ENCODE results near the gene BUD13.

The BUD13 gene

DNA sequence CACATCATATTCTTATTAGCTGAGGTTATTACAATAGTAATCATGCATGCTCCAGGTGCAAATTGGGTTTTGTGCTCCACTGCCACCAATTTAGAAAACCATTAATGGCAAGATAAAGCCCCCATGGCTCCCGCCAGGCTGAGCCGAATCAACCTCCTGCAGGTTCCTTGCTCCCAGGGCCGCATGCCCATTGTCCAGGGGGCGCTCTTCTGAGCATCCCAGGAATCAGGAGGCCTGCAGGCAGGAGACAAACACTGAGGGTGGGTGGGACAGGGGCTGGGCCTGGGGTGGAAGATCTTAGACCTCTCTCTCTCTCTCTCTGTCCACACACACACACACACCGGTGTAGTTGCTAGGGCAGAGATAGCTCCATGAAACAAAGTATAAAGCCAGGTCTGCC is 57.4 kb downstream of the BUD13 start:
- DNase-seq (ENCODE audit: low read depth) = no peak

DNA sequence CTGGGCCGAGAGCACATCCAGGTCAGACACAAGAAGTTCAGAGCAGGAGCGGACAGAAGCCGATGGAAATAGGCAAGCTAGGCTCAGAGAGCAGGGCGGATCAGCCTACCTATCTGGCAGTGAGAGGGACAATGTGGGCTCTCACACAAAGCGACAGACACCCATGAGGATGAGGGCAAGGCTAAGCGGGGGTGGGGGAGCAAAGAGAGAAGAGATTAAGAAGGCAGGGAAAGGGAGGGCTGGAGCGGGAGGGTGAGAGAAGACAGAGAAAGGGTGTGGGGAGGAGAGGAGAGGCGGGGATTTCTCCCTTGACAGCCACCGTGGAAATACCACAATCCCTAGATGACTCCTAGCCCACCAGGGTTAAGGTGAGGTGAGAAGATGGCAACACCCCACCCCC is 57.9 kb downstream of the BUD13 start:
- no peak for DNase-seq (ENCODE audit: low read depth)

DNA sequence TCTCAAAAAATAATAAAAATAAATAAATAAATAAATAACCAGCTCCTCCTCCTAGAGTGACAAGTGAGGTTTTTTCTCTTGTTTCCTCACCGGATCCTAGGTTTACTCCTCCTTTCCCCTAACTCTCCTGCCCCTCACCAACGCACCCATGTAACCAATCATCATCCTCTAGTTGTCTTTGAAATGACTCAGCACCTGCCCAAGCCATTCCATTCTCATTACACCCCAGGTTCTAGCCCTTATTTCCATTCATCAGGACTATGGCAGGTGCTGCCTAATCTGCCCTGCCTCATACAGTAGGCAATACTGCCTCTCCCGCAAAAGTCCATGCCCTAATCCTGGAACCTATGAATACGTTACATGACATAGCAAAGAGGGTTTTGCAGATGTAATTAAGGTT is 60.4 kb downstream of the BUD13 start:
- no peak for DNase-seq (ENCODE audit: low read depth)

DNA sequence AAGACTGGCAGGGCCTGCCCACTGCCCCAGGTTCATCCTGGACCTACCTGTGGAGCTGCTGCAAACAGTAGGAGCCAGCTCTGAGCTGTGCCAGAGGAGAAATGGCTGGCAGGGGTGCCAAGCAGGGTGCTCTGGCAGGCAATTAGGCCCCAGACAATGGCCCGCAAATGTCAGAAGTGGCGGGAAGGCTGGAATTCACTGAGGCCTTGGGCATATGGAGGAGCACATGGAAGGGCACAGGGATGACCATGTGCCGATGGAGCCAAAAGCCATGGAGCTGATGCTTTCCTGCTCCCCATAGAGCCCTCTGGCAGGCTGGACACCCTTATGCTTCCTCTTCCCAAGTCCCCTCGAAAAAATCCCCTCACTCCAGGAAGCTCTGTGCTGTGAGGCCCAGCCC is 62.0 kb downstream of the BUD13 start:
- DNase-seq (ENCODE audit: low read depth) = no peak

DNA sequence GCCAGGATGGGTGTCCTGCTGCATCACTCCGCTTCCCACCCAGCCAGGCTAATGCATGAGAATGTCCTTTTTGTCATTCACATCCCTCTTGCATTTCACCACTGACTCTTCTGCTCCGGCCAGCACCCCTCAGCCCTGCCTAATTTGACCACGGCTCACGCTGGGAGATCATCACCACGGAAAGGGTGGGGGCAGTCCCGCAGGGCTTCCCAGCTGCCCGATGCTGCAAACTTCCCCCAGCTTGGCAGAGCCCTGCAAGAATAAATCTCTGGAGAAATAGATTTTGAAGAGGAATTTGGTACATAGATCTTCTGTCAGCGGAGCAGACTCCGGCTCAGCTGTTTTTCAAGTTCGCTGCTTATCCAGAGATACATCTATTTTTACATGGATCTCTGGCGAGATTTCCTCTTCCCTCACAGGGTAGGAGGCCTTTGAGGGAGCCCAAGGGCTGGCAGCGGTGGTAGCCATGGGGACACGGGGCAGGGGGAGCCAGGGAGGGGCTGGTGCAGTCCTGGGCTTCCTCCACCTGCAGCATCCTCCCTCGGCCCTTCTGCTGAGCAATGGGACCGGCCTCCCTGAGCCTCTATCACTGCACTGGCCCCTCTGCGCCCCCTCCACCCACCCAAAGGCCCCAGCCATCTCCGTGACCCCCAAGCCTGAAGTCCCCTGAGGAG is 62.6 kb downstream of the BUD13 start:
- no peak for DNase-seq (ENCODE audit: low read depth)

DNA sequence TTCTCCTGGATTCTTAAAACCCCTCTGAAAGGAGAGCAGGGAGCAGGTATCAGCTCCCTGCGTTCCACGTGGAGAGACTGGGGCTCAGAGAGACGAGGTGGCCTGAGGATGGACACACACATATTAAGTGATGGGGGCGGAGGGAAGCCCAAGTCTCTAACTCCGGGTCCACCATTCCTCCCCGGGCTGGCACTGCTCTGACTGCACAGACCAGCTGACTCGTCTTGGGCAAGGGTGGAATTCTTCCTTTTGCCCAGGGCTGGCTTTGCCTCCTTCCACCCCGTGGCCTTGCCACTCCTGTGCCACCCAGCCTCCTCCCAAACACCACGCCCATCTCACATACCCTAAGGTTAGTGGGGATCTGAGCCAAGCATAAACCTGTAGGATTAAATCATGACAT is 65.0 kb downstream of the BUD13 start:
- no peak for DNase-seq (ENCODE audit: low read depth)

DNA sequence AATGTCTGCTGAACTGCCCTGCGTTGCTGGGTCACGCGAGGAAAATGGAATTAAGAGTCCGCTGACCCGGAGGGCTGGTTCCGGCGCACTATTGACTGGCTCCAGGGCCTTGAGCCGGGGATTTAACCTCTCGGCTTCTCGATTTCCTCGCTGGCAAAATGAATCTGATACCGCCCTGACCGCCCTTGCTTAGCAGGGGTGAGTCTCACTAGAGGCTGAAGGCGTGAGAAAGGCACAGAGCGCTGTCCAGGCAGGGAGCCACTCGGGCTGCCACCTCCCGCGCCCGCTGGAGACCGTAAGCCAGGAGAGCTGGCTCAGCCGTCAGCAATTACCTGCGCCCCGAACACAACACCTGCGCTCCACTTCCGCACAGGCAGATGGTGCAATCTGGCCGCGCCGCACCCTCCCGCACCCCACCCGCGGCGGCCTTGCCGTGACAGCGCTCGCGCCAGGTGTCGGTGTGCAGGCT is 65.6 kb downstream of the BUD13 start:
- DNase-seq (ENCODE audit: low read depth) = no peak

DNA sequence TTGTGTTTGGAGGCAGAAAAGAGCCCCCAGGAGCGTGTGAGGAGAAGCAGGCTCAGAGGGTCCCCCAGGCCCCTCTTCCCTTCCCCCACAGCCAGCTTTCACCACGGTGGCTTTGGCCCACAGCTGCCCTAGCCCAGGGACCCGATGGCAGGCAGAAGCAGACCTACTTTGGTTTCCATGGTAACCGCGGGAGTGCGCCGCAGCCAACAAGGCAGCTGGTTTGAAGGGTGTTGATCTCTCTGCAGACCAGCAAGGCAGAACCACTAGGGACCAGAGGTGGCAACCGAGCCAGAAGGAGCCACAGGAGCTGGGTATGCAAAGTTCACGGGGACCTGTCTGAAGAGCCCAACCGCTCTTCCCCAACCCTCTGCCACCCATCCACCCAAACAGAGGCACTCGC is 69.4 kb downstream of the BUD13 start:
- no peak for DNase-seq (ENCODE audit: low read depth)

DNA sequence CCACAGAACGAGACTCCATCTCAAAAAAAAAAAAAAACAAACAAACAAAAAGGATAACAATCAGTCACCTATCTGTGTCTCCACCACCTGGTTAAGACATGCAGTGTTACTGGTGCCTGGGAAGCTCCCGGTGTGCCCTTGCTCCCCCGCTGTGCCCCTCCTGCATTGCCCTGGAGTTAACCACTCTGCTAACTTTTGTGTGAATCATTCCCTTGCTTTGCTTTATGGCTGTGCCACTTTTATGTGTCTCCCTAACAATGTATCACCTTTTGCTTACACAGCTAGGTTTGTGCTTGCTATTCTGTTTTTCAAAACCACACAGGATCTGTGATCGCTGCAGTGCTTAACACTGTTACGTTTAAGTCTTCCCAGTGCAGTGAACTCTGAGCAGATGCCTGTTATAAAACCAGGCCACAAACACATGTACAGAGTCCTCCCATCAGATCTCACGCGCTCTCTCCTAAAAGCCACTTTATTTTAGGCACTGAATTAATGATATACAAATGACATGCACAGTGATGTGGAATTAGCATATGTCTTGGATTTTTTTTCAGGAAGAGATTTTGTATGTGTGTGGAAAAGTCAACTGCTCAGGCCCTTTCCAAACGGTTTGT is 69.9 kb downstream of the BUD13 start:
- DNase-seq (ENCODE audit: low read depth) = no peak

DNA sequence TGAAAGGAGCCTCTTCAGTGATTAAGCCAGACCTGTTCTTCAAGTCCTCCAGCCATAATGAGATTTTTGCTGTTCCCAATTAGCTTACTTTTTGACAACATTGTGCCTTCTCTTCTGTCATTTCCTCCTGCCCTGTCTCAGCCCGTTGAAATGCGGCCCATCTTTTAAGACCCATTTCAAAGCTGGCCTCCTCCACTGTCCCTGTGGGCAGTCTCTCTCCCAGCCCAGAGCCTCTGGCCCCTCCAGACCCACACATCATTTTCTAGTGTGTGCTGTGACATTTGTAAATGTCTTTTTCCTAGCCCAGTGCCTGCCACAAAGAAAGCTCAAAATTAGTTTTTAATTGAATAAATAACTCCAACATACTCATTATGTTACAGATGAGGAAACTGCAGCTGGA is 70.9 kb downstream of the BUD13 start:
- no peak for DNase-seq (ENCODE audit: low read depth)

DNA sequence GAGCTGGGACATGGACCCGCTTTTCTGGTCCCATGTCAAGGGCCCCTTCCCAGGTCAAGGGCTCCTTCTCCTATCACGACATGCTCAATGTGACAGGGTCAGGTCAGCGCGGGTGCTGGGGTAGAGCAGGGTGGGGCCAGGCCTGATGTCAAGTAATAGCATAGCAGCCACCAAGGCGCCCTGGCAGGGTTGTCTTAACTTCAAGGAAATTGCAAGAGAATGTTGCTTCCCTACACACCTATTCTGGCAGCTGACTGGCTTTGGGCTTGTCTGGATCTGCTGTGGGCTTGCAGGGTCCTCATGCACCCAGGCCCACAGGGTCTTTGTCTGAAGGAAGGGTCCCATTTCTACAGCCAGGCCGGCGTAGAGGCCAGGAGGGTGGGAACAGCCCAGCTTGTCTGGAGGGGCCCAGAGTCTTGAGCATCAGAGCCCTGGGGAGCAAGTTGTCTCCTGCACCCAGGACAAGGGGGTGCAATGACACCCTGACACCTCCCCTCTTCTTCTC is 71.4 kb downstream of the BUD13 start:
- DNase-seq (ENCODE audit: low read depth) = no peak

DNA sequence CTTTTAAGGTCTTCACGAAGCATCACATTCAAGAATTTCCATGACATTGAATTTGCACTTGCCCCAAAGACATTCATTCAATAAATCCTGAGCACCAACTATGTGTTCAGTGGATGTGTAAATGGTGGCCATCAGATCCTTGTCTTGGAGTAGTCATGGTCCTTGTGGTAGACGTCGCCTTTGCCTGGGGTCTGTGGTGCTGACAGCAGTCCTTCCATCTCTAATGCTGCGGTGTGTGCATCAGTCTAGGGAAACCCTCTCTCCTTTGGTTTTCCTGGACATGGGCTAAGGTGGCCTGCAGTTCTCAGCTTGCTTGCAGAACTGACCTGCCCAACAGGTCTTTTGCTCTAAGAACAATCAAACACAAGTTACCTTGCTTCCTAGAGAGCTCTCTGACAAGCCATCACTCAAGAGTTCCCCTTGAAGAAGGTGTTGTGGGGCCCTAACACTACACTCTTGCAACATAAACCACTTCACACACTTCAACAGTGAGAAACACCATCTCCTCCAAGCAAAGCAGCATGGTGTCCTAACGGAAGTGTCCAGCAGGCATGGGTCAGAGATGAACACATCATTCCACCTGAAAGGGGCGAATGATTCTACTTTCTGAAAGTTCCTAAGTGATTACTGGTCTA is 72.1 kb downstream of the BUD13 start:
- no peak for DNase-seq (ENCODE audit: low read depth)

All from stimulated activated CD8-positive, alpha-beta memory T cell treated with anti-CD3 and anti-CD28 coated beads, Interleukin-7, amount 100 ng/mL, for 24 hours (primary cell).